CD4-positive, alpha-beta T cell treated with Interleukin-4 for 1 hour (primary cell): ENCODE measurements around the gene CLMN.
"Not testable (repeated sequence)": the region's sequence is repeated elsewhere in the genome, so short reads cannot be mapped to it uniquely, and the experiment has no call there.

Experiments used
- DNase-seq, 2 donors: peaks; one replicate each; pipeline ENCODE4 v3.0.0-alpha.2; 2020 to 2022

The CLMN gene

GRCh38 chr14:95283802-95284201 lies 35.9 kb downstream of the CLMN start:
- DNase-seq, result not testable (repeated sequence)

DNA sequence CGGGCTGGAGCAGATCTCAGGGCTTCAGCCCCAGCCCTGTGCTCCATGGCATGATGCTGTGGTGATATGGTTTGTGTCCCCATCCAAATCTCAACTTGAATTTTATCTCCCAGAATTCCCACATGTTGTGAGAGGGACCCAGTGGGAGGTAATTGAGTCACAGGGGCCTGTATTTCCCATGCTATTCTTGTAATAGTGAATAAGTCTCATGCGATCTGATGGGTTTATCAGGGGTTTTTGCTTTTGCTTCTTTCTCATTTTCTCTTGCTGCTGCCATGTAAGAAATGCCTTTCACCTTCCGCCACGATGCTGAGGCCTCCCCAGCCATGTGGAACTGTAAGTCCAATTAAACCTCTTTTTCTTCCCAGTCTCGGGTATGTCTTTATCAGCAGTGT lies 36.7 kb downstream of the CLMN start:
- DNase-seq, result not testable (repeated sequence)

DNA sequence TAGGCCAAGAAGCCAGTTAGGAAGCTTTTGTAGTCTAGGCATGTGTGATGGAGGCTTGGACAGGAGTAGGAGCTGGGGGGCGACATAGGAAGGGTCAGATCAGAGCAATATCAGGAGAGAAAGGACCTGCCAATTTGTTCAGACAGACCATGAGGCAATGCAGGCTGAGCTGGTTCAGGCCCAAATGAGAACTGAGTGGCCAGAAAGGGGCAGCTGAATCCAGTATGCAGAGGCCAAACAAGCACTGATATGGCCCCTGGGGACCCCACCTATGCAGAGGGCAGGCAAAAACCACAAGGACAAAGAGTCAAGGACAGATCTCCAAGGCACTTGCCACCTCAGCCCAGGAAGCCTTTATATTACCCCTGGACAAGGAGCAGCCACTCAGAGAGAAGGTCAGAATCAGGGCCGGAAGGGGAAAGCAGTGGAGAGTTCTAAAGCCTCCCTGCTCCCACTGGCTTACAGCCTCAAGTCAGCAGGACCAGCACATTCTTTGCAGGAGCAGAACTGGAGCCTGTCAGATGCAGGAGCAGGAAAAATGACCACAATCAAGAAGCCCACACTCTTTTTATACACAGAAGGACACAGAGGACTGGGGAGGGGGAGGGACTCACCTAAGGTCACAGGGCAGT lies 37.2 kb downstream of the CLMN start:
- DNase-seq, result no peak

GRCh38 chr14:95281560-95282176 lies 38.0 kb downstream of the CLMN start:
- no peak for DNase-seq

DNA sequence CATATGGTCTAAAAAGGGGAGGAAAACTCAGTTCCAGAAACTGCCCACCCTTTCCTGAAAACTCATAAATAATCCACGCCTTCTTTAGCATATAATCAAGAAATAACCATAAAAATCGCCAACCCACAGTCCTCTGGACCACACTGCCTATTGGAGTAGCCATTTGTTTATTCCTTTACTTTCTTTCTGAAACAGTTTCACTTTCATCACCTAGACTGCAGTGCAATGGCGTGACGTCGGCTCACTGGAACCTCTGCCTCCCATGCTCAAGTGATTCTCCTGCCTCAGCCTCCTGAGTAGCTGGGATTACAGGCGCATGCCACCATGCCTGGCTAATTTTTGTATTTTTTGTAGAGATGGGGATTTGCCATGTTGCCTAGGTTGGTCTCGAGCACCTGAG lies 44.2 kb downstream of the CLMN start:
- DNase-seq, result no peak

DNA sequence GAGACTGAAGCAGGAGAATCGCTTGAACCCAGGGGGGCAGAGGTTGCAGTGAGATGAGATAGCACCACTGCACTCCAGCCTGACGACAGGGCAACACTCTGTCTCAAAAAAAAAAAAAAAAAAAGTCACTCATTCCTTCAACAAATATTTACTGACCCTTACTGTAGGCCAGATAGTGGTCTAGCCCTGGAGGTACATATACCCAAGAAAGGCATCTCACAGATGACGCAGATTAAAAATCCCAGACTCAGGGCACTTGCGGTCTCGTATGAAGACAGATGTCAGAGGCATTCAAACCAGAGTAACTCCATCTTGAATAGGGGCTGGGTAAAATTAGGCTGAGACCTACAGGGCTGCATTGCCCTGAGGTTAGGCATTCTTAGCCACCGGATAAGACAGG lies 44.8 kb downstream of the CLMN start:
- no peak for DNase-seq

DNA sequence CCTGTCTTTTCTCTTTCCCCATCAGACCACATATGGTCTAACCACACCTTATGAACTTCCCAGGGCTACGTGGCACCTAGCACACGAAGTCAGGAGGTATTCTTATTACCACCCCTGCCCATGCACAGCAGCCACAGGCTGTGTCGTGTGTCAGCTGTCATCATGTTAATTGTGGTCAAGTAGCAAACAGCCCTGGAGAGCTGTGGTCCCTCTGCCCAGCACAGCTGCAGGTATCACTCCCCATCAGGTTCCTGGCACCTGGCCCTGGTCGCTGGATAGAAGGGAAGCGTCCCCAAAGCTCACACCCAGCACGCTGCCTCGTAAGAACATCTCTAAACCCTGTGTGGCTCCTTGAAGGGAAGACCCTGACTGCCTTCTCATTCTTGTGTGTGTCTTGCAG lies 45.4 kb downstream of the CLMN start:
- no peak for DNase-seq

DNA sequence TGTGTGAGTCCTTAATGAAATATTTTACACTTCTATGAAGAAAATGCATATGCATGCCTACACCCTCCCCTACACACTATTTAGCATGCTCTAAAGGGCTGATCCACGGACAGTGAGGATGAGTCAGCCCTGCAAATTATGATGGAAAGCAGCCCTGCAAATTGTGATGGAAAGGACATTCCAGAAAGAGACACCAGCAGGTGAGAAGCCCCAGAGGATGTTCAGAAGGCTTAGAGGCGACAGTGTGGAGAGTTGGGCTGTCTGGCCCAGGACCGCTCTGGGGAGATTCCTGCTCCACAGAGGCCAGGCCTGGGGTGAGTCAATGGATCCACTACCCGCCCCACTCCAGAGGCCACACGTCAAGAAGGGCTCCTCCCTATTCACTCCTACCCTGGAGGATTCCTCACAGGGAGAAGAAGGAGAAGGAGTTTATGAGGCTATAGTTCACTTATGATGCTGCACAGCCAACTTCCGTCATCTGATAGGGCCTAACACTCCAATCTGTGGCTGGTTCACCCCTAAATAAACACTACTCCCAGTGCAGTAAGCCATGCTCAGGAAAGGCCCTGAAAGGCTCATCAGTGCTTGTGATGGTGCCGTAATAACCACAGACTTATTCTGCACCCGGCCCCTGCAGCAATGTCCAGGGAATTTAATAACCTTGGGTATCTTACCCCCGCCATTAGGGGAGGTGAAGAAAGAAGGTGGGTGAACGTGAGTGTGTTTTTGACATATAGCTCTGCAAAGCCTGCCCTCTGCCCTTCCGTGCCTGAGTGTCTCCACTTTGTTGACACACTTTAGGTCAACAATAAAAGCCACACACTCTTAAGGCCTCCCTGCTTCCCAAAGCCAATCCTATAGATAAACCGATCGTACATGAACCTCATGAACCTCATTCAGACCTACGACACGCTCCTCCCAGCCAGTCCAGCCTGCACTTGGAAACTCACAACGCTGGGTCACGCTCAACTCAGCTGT lies 46.4 kb downstream of the CLMN start:
- no peak for DNase-seq

DNA sequence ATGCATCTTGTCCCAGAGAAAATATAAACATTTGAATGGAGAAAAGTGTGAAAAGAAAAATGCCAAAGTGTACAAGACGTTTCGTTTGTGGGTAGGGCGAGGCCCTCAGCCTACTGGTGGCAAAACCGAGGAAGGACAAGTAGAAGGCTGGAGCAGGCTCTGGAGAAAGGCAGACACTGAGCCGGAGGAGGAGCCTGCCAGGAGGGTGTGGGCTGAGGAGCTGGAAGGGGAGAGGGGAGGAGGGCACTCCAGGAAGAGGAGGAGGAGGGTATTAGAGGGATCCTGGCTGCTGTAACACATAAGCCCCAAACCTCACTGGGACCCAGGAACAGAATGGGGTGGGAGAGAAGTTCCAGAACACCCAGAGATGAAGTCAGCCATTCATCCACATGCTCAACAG lies 47.7 kb downstream of the CLMN start:
- DNase-seq, result no peak

DNA sequence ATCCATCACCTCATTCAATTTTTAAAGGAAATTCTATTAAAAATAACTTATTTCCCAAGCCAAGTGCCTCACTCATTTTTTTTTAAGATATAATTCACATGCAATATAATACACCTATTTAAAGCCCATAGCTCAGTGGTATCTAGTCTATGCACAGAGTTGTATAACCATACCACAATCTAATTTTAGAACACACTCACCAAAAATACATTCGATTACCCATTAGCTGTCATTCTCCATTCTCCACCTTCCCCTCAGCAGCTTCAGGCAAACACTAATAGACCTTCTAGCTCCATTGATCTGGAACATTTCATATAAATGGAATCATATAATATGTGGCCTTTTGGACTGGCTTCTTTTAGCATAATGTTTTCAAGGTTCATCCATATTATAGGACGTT lies 49.5 kb downstream of the CLMN start:
- DNase-seq, result no peak

GRCh38 chr14:95269493-95269892 lies 50.2 kb downstream of the CLMN start:
- DNase-seq, result no peak

DNA sequence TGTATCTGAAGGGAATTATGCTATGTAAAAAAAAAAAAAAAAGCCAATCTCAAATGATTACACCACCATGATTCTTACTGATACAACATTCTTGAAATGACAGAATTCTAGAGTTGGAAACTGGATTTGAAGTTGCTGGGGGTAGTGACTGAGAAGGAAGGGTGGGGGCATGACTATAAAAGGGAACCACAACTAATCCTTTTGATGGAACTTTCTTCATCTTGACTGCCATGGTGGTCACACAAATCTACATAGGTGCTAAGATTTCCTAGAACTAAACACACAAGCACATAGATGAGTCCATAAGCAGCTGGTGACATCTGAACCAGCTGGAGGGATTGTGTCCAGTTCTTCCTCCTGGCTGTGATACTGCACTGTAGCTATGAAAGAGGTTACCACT lies 51.4 kb downstream of the CLMN start:
- no peak for DNase-seq

- no peak for DNase-seq
Measured at GRCh38 chr14:95267306-95267705, 52.4 kb downstream of the CLMN start.

GRCh38 chr14:95265106-95266094 lies 54.3 kb downstream of the CLMN start:
- DNase-seq, result peak; percentile 25 to 67

GRCh38 chr14:95264271-95264973 lies 55.3 kb downstream of the CLMN start:
- no peak for DNase-seq

DNA sequence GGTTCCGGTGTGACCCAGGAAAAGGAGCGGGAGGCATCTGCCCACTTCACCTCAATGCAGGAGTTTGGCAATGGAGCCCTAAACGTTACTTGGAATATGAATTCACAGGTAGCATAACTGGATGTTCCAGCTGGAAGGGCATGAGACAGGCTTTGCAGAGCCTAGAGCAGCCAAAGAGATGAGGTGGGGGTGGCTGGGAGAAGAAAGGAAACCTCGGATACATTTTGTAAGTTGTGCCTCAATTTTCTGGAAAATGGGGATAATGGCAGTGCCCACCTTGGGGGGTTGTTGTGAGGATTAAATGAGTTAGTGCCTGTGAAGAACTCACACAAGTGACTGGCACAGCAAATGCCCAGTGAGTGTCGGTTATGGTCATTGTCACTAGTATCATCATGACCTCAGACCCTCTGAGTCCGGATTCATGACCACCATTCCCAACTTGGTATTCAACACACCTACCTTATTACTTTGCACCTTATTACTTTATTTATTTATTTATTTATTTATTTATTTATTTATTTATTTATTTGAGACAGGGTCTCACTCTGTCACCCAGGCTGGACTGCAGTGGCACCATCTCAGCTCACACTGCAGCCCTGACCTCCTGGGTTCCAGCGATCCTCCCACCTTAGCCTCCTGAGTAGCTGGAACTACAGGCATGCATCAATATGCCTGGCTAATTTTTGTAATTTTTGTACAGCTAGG lies 56.0 kb downstream of the CLMN start:
- no peak for DNase-seq

DNA sequence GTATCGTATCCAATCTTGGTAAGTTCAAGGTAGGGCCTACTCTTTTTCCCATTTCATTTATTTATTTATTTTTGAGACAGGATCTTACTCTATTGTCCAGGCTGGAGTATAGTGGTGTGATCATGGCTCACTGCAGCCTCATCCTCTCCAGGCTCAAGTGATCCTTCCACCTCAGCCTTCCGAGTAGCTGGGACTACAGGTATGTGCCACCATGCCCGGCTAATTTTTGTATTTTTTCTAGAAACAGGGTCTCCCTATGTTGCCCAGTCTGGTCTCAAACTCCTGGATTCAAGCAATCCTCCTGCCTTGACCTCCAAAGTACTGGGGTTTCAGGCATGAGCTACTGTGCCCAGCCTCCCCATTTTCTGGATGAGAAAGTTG lies 57.2 kb downstream of the CLMN start:
- no peak for DNase-seq

DNA sequence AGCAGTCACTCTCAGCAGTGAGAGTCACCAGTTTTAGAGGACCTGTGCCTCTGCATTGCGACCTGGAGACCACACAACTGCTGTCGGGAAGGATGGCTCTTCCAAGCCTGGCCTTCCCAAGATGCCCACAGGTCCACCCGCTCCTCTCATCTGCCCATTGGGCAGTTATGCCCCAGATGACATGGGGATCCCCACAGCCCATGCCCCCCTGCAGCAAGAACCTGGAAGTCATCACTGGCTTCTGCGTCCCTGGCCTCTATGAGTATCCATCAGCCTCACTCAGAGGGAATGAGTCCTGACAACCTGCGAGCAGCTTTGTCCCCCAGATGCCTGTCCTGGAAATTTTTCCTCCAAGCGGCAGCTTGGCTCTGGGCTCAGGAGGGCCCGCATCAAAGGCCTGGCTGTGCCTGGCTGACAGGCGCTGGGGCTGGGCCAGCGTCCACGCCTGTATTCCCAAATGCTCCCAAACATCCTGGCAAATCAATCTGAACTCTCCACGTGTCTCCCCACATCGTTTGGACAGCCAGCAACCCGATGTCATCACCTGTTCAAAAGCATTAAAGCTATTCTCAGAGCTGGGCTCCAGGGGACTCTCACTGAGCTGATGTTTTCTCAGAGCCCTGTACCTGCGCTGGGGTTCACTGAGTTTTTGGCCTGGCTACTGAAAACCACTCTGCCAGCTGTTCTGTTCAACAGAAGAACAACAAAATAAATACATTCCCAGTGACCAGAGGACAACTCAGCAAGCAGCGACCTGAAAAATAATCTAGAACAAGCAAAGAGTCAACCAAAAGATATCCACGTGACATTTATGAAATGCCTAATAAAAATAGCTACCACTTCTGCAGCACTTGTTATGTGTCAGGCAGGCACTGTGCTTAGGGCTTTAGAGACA lies 57.8 kb downstream of the CLMN start:
- no peak for DNase-seq

DNA sequence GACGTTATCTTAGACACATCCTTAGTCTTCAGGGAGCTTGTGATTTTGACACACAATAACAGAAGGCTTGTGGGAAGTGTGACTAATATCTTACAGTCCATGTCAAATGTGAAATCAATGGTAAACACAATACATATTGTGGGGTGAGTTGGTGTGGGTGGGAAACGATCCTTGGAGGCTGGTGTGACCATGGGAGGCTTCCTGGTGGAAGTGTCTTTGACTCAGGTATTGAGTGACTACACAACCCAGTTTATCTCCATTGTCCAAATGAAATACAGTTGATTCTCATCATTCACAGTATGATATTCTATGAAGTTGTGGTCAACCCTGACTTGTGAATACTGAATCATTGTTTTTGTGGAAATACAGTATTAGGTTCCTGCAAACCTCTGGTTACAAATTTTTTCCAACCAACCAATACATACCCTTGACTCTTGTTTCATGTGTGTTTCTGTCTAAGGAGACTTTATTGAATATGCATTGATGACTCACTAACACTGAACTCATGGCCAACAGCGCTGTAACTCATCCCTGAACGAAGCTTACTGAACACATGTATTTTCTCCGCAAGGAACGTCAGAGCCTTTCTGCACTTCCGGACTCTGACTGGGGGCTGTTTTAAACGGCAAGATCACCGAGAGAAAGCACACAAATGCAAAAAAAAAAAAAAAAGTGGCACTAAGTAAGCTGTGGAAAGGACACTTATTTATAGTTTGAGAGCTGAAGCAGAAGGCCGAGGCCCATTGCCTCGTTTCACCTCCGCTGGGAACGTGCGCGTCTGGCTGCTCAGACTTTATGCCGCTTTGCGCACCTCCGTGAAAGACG lies 59.0 kb downstream of the CLMN start:
- DNase-seq, result no peak
